Measurements from ENCODE around the gene WDR91.

The WDR91 gene

GRCh38 chr7:135197906-135198655 lies 13.2 kb downstream of the WDR91 start:
- no peak for DNase-seq (ENCODE audit: low read depth)

- DNase-seq (ENCODE audit: low read depth) = no peak
Measured at GRCh38 chr7:135197343-135197742, 14.0 kb downstream of the WDR91 start.

DNA sequence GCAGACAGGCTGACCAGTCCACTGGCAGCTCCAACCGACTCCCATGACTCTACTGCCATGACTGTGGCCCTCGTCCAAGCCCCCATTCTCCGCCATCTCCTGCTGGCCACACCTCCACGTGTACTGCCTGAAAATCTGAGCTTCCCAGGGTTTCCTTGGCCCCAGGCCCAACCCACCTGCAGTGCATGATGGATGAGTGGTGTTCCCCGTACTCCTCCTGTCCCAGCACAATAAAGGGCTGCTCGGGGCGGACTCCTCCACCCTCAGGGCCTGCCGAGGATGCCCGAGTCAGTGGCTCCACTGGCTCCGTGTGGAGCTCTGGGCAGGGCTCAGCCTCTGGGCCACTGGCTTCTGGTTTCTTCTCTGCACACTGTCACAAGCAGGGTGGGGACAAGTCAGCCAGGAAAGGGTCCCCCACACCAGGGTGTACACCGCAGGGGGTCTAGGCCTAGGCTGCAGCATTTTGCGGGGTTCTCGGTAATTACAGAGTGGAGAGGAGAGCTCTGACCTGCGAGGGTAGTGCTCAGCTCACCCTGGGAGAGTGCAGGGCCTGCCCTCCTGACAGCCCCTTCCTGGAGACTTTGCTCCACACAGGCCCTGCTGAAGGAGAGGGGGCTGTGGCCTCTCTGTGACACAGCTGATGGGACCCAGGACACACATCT lies 15.2 kb downstream of the WDR91 start:
- DNase-seq (ENCODE audit: low read depth) = no peak

DNA sequence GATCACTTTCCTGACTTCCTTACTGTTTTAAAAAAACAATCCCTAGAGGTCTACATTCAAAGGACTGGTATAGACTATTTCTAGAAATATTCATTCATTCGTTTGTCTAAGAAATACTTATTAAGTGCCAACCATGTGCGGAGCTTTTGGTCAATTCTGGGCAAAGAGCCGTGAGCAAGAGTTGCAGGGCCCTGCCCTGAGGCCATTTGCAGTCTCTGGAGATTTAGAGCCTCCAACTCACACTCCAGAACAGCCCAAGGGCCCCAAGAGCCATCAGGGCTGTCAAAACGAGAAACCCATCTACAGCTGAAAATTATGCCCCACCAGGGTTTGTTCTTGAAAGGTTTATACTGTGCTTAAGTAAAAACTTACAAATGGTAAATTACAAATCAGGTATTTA lies 16.2 kb downstream of the WDR91 start:
- DNase-seq (ENCODE audit: low read depth) = no peak

GRCh38 chr7:135194494-135195095 lies 16.7 kb downstream of the WDR91 start:
- no peak for DNase-seq (ENCODE audit: low read depth)

DNA sequence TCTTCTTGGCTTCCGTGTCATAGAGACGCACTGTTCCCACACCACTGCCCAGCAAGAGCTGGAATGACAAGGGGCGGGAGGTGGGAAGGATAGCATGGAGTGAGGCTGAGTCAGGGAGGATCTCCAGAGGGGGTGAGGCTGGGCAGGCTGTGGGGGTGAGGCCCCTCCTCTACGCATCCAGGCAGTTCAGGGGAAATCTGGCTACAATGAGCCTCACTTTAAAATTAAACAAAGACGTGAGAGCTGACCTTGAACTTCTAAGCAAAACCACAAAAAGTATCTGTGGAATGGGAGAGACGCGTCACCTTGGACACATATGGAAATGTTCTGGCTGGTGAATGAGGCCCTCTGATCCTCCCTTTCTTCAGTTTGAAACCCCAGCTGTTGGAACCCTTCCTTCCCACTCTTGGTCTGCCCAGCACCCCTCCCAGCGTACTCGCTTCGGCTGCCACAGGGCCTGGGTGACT lies 17.7 kb downstream of the WDR91 start:
- DNase-seq (ENCODE audit: low read depth) = no peak

GRCh38 chr7:135192914-135193536 lies 18.3 kb downstream of the WDR91 start:
- no peak for DNase-seq (ENCODE audit: low read depth)

GRCh38 chr7:135190703-135191102 lies 20.6 kb downstream of the WDR91 start:
- no peak for DNase-seq (ENCODE audit: low read depth)

GRCh38 chr7:135189961-135190360 lies 21.4 kb downstream of the WDR91 start:
- no peak for DNase-seq (ENCODE audit: low read depth)

GRCh38 chr7:135189221-135189662 lies 22.1 kb downstream of the WDR91 start:
- no peak for DNase-seq (ENCODE audit: low read depth)

- no peak for DNase-seq (ENCODE audit: low read depth)
Measured at GRCh38 chr7:135188298-135188984, 22.9 kb downstream of the WDR91 start.

DNA sequence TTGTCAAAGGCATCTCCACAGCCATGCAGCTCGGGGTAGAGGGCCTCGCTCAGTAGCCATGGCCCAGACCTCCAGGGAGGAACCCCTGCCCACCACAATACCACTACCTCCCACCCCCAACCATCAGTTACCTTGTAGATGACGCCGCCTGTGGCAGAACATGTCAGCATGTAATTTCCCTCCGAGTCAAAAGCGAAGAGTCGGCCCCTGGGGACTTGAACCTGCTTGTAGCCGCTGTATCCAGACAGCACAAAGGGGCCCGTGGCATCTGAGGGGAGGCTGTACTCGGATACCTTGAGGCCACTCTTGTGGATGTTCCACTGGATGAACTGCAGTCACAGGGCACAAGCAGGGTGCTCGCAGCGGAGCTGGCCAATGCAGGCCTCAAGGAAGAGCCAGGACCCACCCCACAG lies 24.5 kb downstream of the WDR91 start:
- DNase-seq (ENCODE audit: low read depth) = no peak

- DNase-seq (ENCODE audit: low read depth) = no peak
Measured at GRCh38 chr7:135186261-135186540, 25.1 kb downstream of the WDR91 start.

DNA sequence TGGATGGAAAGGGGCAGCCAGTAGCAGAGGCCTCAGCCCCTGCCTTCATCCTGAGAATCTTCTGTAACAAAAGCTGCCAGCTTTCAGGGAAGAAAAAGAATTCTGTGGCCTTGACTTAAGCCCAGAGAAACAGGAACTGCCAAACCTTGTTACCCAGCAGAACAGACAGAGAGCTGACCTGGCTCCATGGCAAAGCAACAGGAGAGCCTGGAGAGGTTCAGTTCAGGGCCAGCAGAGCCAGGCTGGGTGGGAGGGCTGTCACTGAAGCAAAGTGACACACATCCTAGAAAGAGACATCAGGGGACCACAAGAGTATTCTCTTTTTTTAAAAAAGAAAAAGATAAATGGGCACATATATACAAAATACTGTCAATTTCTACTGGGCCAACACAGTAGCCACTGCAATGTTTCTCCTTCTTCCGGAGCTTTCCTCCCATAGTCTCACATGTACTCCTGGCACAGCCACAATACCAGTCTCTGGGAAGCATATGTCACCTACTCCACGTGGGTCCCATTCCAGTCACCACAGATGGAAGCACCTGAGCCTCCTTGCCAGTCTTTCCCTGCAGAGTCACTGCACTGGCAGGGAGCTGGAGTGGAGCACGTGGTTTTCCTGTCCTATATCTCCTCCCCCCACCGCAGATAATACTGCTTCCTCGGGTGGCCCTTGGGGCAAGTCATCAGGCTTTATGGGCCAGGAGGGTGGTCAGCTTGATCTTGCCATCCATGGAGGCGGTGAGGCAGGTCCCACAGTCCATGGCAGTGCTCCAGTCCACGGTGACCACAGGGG lies 25.7 kb downstream of the WDR91 start:
- DNase-seq (ENCODE audit: low read depth) = no peak

DNA sequence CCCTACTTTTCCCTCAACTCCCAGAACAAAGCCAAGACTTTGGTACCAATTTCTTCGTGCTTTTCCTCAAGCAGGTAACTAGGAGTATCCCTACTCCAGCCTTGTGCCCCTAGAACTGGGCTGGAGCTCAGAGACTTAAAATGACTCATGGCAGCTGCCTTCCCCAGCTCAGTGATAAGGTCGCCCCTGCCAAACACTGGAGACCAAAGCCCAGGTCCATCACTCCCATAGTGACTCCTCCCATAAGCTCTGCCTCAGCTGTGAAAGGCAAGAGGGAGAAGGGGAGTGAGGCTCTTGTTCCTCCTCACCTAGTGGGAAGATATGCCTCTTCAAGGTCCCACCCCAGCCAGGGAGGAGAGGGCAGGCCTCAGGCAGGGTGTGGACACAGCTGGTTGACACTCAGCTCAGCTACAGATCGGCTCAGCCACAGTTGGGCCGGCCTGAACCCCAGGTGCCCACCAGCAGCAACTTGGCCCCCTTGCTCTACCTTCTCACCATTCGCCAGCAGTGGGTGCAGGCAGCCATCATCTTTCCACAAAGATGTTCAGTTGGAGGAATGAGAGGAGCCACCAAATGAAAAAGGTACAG lies 27.0 kb downstream of the WDR91 start:
- DNase-seq (ENCODE audit: low read depth) = no peak

GRCh38 chr7:135183478-135183877 lies 27.8 kb downstream of the WDR91 start:
- DNase-seq (ENCODE audit: low read depth) = no peak

DNA sequence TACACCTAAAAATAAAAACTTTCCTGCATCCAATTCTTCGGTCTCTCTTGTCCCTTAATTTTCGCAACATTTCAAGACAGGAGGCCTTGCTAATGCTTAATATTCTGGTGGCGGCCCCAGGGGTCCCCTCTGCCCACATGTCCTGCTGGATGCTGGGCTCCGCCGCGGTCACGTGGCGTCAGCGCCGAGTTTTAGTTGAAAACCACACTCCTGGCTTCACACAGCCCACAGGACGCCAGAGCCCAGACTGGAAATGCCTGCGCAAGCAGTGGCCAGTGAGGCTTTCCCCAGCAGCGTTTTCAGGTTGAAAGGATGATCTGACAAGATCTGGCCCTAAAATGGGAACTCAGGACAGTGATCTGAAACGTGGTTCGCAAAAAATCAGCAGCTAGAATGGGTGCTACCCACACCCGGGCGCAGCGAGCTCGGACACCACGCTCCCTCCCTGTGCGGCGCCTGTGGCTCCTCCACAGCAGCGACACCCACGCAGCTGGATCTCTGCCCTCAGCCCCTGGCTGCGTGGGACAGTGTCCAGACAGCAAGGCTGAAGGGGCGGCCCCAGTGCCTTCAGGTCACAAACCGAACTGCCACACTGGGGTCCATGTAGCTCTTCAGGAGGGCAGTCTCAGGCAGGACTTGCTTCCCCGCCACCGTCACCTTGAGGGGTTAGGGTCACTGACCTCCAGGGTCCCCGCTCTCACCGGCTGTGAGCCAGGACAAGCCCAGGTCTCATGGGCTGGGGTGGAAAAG lies 29.2 kb downstream of the WDR91 start:
- no peak for DNase-seq (ENCODE audit: low read depth)

- no peak for DNase-seq (ENCODE audit: low read depth)
Measured at GRCh38 chr7:135181261-135181928, 29.9 kb downstream of the WDR91 start.

GRCh38 chr7:135180122-135180521 lies 31.2 kb downstream of the WDR91 start:
- DNase-seq (ENCODE audit: low read depth) = no peak

All from stromal cell of bone marrow (primary cell).